Astrocyte (in vitro differentiated cells and primary cell): ENCODE results near the gene RENBP. TPM values are rescaled to one million over a fixed set of nuclear protein-coding genes. Genes with fewer than 3 reads are reported as not detected.

Source experiments
- DNase-seq: peaks from one replicate; pipeline ENCODE4 v3.0.0-alpha.2; 2010; ENCODE audit warnings: low read depth
- FAIRE-seq: peaks from 2 replicates; lab custom pipeline; 2011; peaks lifted over from hg19 to GRCh38; lab: Jason Lieb, UNC
- H2AFZ ChIP-seq: 2 replicates; pipeline ENCODE4 v1.6.0; 2012; ENCODE audit warnings: low read depth, low read length, inconsistent platforms
- H3K27ac ChIP-seq: 2 replicates; pipeline ENCODE4 v1.5.1; 2011; ENCODE audit warnings: low read depth, low read length, inconsistent platforms
- H3K27me3 ChIP-seq: 2 replicates; pipeline ENCODE4 v1.6.0; 2011; ENCODE audit warnings: low read length, inconsistent platforms; ENCODE audit not compliant: insufficient read depth
- H3K36me3 ChIP-seq: 2 replicates; pipeline ENCODE4 v1.5.1; 2011; ENCODE audit warnings: low read length, inconsistent platforms; ENCODE audit not compliant: insufficient read depth
- H3K4me1 ChIP-seq: 2 replicates; pipeline ENCODE4 v1.5.1; 2011; ENCODE audit warnings: low read length, inconsistent platforms; ENCODE audit not compliant: insufficient read depth
- H3K4me2 ChIP-seq: 2 replicates; pipeline ENCODE4 v1.6.0; 2012; ENCODE audit warnings: low read length, inconsistent platforms
- H3K4me3 ChIP-seq: 2 replicates; pipeline ENCODE4 v1.5.1; 2011; ENCODE audit warnings: low read depth, mild to moderate bottlenecking, low read length, inconsistent platforms; ENCODE audit not compliant: insufficient read depth
- H3K79me2 ChIP-seq: 2 replicates; pipeline ENCODE4 v1.6.0; 2012; ENCODE audit warnings: mild to moderate bottlenecking, low read length, inconsistent platforms; ENCODE audit not compliant: insufficient read depth
- H3K9ac ChIP-seq: 2 replicates; pipeline ENCODE4 v1.6.0; 2012; ENCODE audit warnings: mild to moderate bottlenecking, low read length, inconsistent platforms
- H3K9me3 ChIP-seq: 2 replicates; pipeline ENCODE4 v1.5.1; 2012; ENCODE audit warnings: low read depth, mild to moderate bottlenecking, low read length, inconsistent platforms; ENCODE audit not compliant: insufficient read depth
- H4K20me1 ChIP-seq: 2 replicates; pipeline ENCODE4 v1.6.0; 2012; ENCODE audit warnings: low read length, inconsistent platforms; ENCODE audit not compliant: insufficient read depth
- H3K27ac Mint-ChIP-seq: one replicate; pipeline ENCODE4 v1.8.0; 2021; ENCODE audit warnings: mild to moderate bottlenecking, mixed read lengths; ENCODE audit not compliant: unreplicated experiment
- H3K27me3 Mint-ChIP-seq: one replicate; pipeline ENCODE4 v1.8.0; 2021; ENCODE audit warnings: low read depth, mixed read lengths; ENCODE audit not compliant: unreplicated experiment
- H3K36me3 Mint-ChIP-seq: one replicate; pipeline ENCODE4 v1.8.0; 2021; ENCODE audit warnings: low read depth, mixed read lengths; ENCODE audit not compliant: unreplicated experiment
- H3K4me1 Mint-ChIP-seq: one replicate; pipeline ENCODE4 v1.8.0; 2021; ENCODE audit warnings: low read depth, mixed read lengths; ENCODE audit not compliant: unreplicated experiment
- H3K4me3 Mint-ChIP-seq: one replicate; pipeline ENCODE4 v1.8.0; 2021; ENCODE audit warnings: mild to moderate bottlenecking, moderate library complexity, mixed read lengths; ENCODE audit not compliant: unreplicated experiment
- H3K9me3 Mint-ChIP-seq: one replicate; pipeline ENCODE4 v1.8.0; 2021; ENCODE audit warnings: mild to moderate bottlenecking, mixed read lengths; ENCODE audit not compliant: unreplicated experiment
- EZH2 ChIP-seq: IDR thresholded peaks from 2 replicates; pipeline ENCODE4 v1.6.1; 2012; ENCODE audit warnings: mild to moderate bottlenecking, low read length, inconsistent platforms; ENCODE audit not compliant: insufficient read depth
- total RNA-seq: library from RNA; stranded (reverse); gene quantifications from 2 replicates; pipeline ENCODE4 v1.2.1, GENCODE V29; 2021
- TF ChIP-seq, protein P1 (sequence below): IDR thresholded peaks from 2 replicates; pipeline ENCODE4 v1.5.1; 2011; ENCODE audit warnings: low read depth, mild to moderate bottlenecking, inconsistent platforms, low read length, moderate library complexity; ENCODE audit not compliant: insufficient read depth

Gene RENBP
- total RNA-seq, 1 donor from 2014 or later: 2.2 TPM

DNA sequence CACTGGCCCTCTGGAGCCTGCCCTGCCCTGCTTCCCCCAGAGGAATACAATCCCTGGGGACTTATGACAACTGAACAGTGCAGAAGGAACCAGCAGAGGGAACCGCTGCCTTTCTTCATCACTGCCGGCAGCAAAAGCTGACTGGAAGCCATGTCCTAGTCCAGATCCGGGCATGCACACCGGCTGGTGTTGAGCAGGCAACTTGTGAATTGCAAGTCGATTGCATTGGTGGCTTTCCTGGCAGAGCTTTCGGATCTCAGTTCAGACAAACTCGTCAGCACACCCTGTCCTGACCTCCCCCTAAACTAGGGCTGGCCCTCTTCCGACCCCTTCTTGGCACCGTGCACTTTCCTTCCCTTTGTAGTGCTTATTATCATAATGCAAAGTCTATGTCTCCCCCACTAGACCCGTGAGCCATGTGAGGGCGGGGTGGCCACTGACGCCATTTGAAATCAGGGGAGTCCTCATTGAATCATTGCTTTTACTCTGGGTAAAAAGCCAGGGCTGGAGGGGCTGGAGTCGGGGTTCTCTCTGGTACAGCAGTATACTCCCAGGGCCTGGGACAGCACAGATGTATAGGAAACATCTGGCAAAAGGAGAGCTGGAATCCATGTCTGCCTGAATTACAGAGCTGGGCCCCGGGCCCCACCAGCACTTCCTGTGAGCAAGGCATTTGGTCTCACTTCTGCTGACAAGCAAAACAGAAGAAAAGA is 20.1 kb downstream of the RENBP start:
- Histone ChIP-seq H2AFZ (no peak overlapping the region), H3K4me1 (peaks cover 8% of the 10 kb centered on the region), H3K9ac (no peak overlapping the region), H4K20me1 (no peaks in the 10 kb centered on the region), H3K79me2 (no peaks in the 10 kb centered on the region), H3K36me3 (no peaks in the 10 kb centered on the region), H3K27me3 (no peaks in the 10 kb centered on the region), H3K9me3 (no peaks in the 10 kb centered on the region), H3K4me3 (no peak overlapping the region), H3K27ac (no peak overlapping the region), H3K4me2 (no peak overlapping the region)
- H3K27ac Mint-ChIP-seq: no peak overlapping the region
- no peak overlapping the region for H3K4me3 Mint-ChIP-seq
- TF ChIP-seq EZH2: no peak
- TF ChIP-seq, protein P1, sequence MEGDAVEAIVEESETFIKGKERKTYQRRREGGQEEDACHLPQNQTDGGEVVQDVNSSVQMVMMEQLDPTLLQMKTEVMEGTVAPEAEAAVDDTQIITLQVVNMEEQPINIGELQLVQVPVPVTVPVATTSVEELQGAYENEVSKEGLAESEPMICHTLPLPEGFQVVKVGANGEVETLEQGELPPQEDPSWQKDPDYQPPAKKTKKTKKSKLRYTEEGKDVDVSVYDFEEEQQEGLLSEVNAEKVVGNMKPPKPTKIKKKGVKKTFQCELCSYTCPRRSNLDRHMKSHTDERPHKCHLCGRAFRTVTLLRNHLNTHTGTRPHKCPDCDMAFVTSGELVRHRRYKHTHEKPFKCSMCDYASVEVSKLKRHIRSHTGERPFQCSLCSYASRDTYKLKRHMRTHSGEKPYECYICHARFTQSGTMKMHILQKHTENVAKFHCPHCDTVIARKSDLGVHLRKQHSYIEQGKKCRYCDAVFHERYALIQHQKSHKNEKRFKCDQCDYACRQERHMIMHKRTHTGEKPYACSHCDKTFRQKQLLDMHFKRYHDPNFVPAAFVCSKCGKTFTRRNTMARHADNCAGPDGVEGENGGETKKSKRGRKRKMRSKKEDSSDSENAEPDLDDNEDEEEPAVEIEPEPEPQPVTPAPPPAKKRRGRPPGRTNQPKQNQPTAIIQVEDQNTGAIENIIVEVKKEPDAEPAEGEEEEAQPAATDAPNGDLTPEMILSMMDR: no peak
- H3K36me3 Mint-ChIP-seq: no peaks in the 10 kb centered on the region
- DNase-seq: no peak
- no peaks in the 10 kb centered on the region for H3K4me1 Mint-ChIP-seq
- no peaks in the 10 kb centered on the region for H3K9me3 Mint-ChIP-seq
- peaks cover 2% of the 10 kb centered on the region for H3K27me3 Mint-ChIP-seq
- no peak for FAIRE-seq

DNA sequence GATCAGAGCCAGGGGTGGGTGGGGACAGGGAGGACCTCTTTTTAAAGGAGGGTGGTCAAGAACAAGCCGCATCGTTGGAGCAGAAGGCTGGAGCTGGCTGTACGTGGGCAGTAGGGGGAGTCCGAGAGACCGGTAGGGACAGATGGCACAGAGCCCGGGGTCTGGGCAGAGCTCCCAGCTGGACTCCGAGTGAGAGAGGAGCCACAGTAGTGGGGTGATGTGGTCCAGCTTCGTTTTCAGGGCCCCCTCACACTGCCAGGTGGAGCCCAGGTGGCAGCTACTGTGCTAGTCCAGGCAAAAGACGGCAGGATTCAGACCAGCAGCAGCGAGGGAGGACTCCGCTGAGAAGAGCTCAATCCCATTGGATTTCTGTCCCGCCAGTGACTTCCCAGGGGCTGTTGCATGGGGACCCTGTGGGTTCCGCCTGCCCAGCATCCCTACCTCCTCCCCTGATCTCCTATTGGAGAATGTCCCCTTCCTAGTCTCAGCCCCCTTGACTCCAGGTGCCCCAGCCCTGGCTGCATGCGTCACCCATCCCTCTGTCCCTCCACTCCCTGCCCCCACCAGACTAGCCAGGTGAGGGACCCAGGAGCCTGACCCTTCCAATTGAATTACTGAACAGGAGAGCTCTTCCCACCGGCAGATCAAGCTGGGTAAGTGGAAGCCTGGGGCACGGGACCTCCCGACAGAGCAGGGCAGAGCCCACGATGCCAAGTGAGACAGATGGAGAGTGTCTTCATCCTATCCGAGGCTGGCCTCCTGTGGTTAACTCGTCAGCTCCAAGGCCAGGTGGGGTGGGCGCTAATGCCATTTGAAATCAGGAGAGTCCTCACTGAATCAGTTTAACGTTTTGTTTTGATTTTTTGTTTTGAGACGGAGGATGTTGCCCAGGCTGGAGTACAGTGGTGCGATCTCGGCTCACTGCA is 21.2 kb downstream of the RENBP start:
- Histone ChIP-seq H3K79me2 (no peaks in the 10 kb centered on the region), H3K9ac (no peak overlapping the region), H2AFZ (no peak overlapping the region), H4K20me1 (no peaks in the 10 kb centered on the region), H3K4me2 (no peak overlapping the region), H3K27me3 (no peaks in the 10 kb centered on the region), H3K27ac (no peak overlapping the region), H3K4me1 (peaks cover 8% of the 10 kb centered on the region), H3K9me3 (no peaks in the 10 kb centered on the region), H3K36me3 (no peaks in the 10 kb centered on the region), H3K4me3 (no peak overlapping the region)
- Mint-ChIP-seq H3K4me3 (no peak overlapping the region), H3K9me3 (no peaks in the 10 kb centered on the region), H3K27me3 (peaks cover 2% of the 10 kb centered on the region), H3K36me3 (no peaks in the 10 kb centered on the region), H3K4me1 (no peaks in the 10 kb centered on the region), H3K27ac (no peak overlapping the region)
- TF ChIP-seq, protein P1: peak; percentile 19
- TF ChIP-seq EZH2: no peak
- DNase-seq (peak; percentile 45), FAIRE-seq (peak; percentile 41)
